SK-N-SH (cell line): Measurements from ENCODE around the gene PRKCG. TPM values are rescaled to one million over a fixed set of nuclear protein-coding genes. Genes with fewer than 3 reads are reported as not detected.
"Not testable (repeated sequence)": the region's sequence is repeated elsewhere in the genome, so short reads cannot be mapped to it uniquely, and the experiment has no call there.

ENCODE experiments used
- CTCF ChIA-PET: fragments of 300-600, 350-600 bp; formaldehyde crosslinking; extraction: SDS; loops from one replicate; lab custom pipeline; 2021; lab: Yijun Ruan, JAX
- POLR2A ChIA-PET: fragments of 350-600 bp; sonication (Branson Sonifier 250); formaldehyde crosslinking; extraction: SDS; loops from one replicate; lab custom pipeline; 2020; ENCODE audit warnings: antibody characterized with exemption, inconsistent platforms; lab: Yijun Ruan, JAX
- DNase-seq: peaks from one replicate; pipeline ENCODE4 v3.0.0; 2012
- H2AFZ ChIP-seq: fragments of 200-600 bp; sonication (generic); 2 replicates; pipeline ENCODE4 v1.8.1; 2016; ENCODE audit warnings: antibody characterized with exemption, mild to moderate bottlenecking, low read depth
- H3F3A ChIP-seq: fragments of 200-600 bp; sonication (generic); replicated peaks from 2 replicates; pipeline ENCODE3; 2016; ENCODE audit warnings: antibody characterized with exemption, mild to moderate bottlenecking; ENCODE audit not compliant: insufficient read depth
- H3K27ac ChIP-seq, 2 experiments: fragments of 200-500 bp in 1 of 2; fragments of 200-600 bp in 1 of 2; sonication (Bioruptor generic) in 1 of 2; sonication (generic), shearing (Covaris generic) in 1 of 2; 2 replicates each; pipeline versions ENCODE4 v1.5.1 to v1.6.1; 2014 to 2016; ENCODE audit warnings: low read depth in 2 of 2, inconsistent platforms in 1 of 2, low read length in 1 of 2, mild to moderate bottlenecking in 1 of 2, mixed read lengths in 1 of 2
- H3K27me3 ChIP-seq: fragments of 200-600 bp; sonication (generic), shearing (Covaris generic); 2 replicates; pipeline ENCODE4 v1.6.1; 2016; ENCODE audit warnings: mixed run types; ENCODE audit not compliant: insufficient read depth
- H3K36me3 ChIP-seq, 2 experiments: fragments of 200-500 bp in 1 of 2; fragments of 200-600 bp in 1 of 2; sonication (Bioruptor generic) in 1 of 2; sonication (generic) in 1 of 2; replicated peaks in 1 of 2; 2 replicates each; pipeline versions ENCODE3 to v1.5.1; 2014 to 2016; ENCODE audit warnings: low read length in 1 of 2, mild to moderate bottlenecking in 1 of 2; ENCODE audit not compliant: insufficient read depth in 2 of 2, control insufficient read depth in 1 of 2
- H3K4me1 ChIP-seq, 2 experiments: fragments of 200-500 bp in 1 of 2; fragments of 200-600 bp in 1 of 2; sonication (Bioruptor generic) in 1 of 2; sonication (generic), shearing (Covaris generic) in 1 of 2; 2 replicates each; pipeline versions ENCODE4 v1.5.1 to v1.6.1; 2014 to 2016; ENCODE audit warnings: low read depth in 1 of 2, low read length in 1 of 2, mixed run types in 1 of 2; ENCODE audit not compliant: insufficient read depth in 2 of 2, control insufficient read depth in 1 of 2
- H3K4me2 ChIP-seq: fragments of 200-600 bp; sonication (generic), shearing (Covaris generic); 2 replicates; pipeline ENCODE4 v1.6.1; 2017; ENCODE audit warnings: mixed run types
- H3K4me3 ChIP-seq, 2 experiments: fragments of 200-500 bp in 1 of 2; fragments of 200-600 bp in 1 of 2; sonication (Bioruptor generic) in 1 of 2; sonication (generic), shearing (Covaris generic) in 1 of 2; 2 replicates each; pipeline versions ENCODE4 v1.5.1 to v1.8.1; 2014 to 2016; ENCODE audit warnings: low read depth in 2 of 2, inconsistent platforms in 1 of 2, low read length in 1 of 2, mild to moderate bottlenecking in 1 of 2, mixed read lengths in 1 of 2, moderate library complexity in 1 of 2
- H3K79me2 ChIP-seq: fragments of 200-600 bp; sonication (generic); 2 replicates; pipeline ENCODE4 v1.8.1; 2017; ENCODE audit warnings: mild to moderate bottlenecking; ENCODE audit not compliant: insufficient read depth
- H3K9ac ChIP-seq: fragments of 200-600 bp; sonication (generic); 2 replicates; pipeline ENCODE4 v1.6.1; 2017; ENCODE audit warnings: mixed run types
- H3K9me2 ChIP-seq: fragments of 200-600 bp; sonication (generic); 2 replicates; pipeline ENCODE4 v1.6.1; 2017; ENCODE audit warnings: mixed run types
- H3K9me3 ChIP-seq: fragments of 200-600 bp; sonication (generic); 2 replicates; pipeline ENCODE4 v1.6.1; 2017; ENCODE audit warnings: mixed run types, mild to moderate bottlenecking, moderate library complexity
- H4K20me1 ChIP-seq: fragments of 200-600 bp; sonication (generic); 2 replicates; pipeline ENCODE4 v1.6.1; 2017; ENCODE audit warnings: mild to moderate bottlenecking, mixed run types; ENCODE audit not compliant: insufficient read depth
- CTCF ChIP-seq: fragments of 200-600 bp; sonication (generic); IDR thresholded peaks from 2 replicates; pipeline ENCODE4 v1.6.1; 2017; ENCODE audit warnings: antibody characterized with exemption, mild to moderate bottlenecking, moderate library complexity
- ELF1 ChIP-seq: IDR thresholded peaks from 2 replicates; pipeline ENCODE4 v1.4.0; 2012
- EP300 ChIP-seq, 2 experiments: IDR thresholded peaks; 2 replicates each; pipeline versions ENCODE4 v1.4.0 to v1.6.1; 2012; ENCODE audit warnings: borderline replicate concordance in 1 of 2, low read depth in 1 of 2, low read length in 1 of 2
- EZH2phosphoT487 ChIP-seq: fragments of 200-600 bp; sonication (generic); IDR thresholded peaks from 2 replicates; pipeline ENCODE4 v1.6.1; 2017; ENCODE audit warnings: low read depth, mixed run types, mild to moderate bottlenecking, antibody characterized with exemption, moderate library complexity, borderline replicate concordance
- GABPA ChIP-seq: IDR thresholded peaks from 2 replicates; pipeline ENCODE4 v1.4.0; 2012; ENCODE audit warnings: low read depth, mild to moderate bottlenecking
- GATA2 ChIP-seq: sonication (generic); formaldehyde crosslinking; IDR thresholded peaks from 2 replicates; pipeline ENCODE4 v1.5.0; 2020; ENCODE audit warnings: mild to moderate bottlenecking, missing genetic modification reagents
- JUND ChIP-seq: IDR thresholded peaks from 2 replicates; pipeline ENCODE4 v1.4.0; 2012
- MEF2A ChIP-seq: IDR thresholded peaks from 2 replicates; pipeline ENCODE4 v1.4.0; 2012; ENCODE audit warnings: low read depth, borderline replicate concordance
- MXI1 ChIP-seq: IDR thresholded peaks from 2 replicates; pipeline ENCODE4 v1.6.1; 2012; ENCODE audit warnings: mild to moderate bottlenecking, low read depth, low read length, improper control_type of control experiment
- PBX3 ChIP-seq: IDR thresholded peaks from 2 replicates; pipeline ENCODE4; 2012
- RAD21 ChIP-seq: IDR thresholded peaks from 2 replicates; pipeline ENCODE4 v1.6.1; 2012; ENCODE audit warnings: mild to moderate bottlenecking, low read length
- RFX5 ChIP-seq: IDR thresholded peaks from 2 replicates; pipeline ENCODE4 v1.6.1; 2012; ENCODE audit warnings: mild to moderate bottlenecking, improper control_type of control experiment, low read length
- SIN3A ChIP-seq: IDR thresholded peaks from 2 replicates; pipeline ENCODE4 v1.6.1; 2012; ENCODE audit warnings: low read depth, mild to moderate bottlenecking, low read length, moderate library complexity, borderline replicate concordance
- SMC3 ChIP-seq: IDR thresholded peaks from 2 replicates; pipeline ENCODE4 v1.6.1; 2012; ENCODE audit warnings: low read depth, low read length, improper control_type of control experiment
- TAF1 ChIP-seq: IDR thresholded peaks from 2 replicates; pipeline ENCODE4 v1.6.1; 2012; ENCODE audit warnings: low read depth, mild to moderate bottlenecking, low read length, moderate library complexity, borderline replicate concordance
- TCF12 ChIP-seq: IDR thresholded peaks from 2 replicates; pipeline ENCODE4 v1.4.0; 2012
- TEAD4 ChIP-seq: IDR thresholded peaks from 2 replicates; pipeline ENCODE4 v1.4.0; 2012; ENCODE audit warnings: mild to moderate bottlenecking, borderline replicate concordance; ENCODE audit not compliant: insufficient read depth
- WGBS: methylation state at CpG from one replicate; pipeline ENCODE4 v1.1.6; 2017; ENCODE audit warnings: low lambda C conversion rate; 5-methylcytosine and 5-hydroxymethylcytosine counted together
- polyA plus RNA-seq, 3 experiments: library from polyadenylated mRNA; depleted of rRNA; stranded (reverse); fragments of >200 nt; gene quantifications; 2 replicates each; pipeline ENCODE4 v1.2.3, GENCODE V29; 2012

Gene PRKCG
- polyA plus RNA-seq, 1 of the 3 experiments (the other 2 are of a cell fraction) = 0.08 TPM

GRCh38 chr19:53947624-53948023, 65.6 kb downstream of the PRKCG start:
- TF ChIP-seq JUND (no peak), SMC3 (0 out of 2 replicates have a peak, but pooled peaks have one; percentile 4), RAD21 (peak; percentile 59), CTCF (peak; percentile 32; the same call in 1 of the 2 replicates)
- ChIA-PET CTCF (interaction anchor here (0.5 to 2.4 kb wide), 14 partner anchors 8 to 155 kb away, joined by 3 to 12 read pairs (median 4); no protein-coding TSS in a partner anchor), POLR2A (no interaction called here)
- DNase-seq = peak; percentile 65
- Histone ChIP-seq H3K27me3 (no peaks in the 10 kb centered on the region), H3F3A (peaks cover 17% of the 10 kb centered on the region), H3K4me1 (no peaks in the 10 kb centered on the region; a peak in 2 of 4 replicates), H4K20me1 (no peaks in the 10 kb centered on the region), H3K9me2 (no peaks in the 10 kb centered on the region), H3K9me3 (no peaks in the 10 kb centered on the region), H2AFZ (no peak overlapping the region), H3K27ac (no peak overlapping the region), H3K4me2 (no peak overlapping the region), H3K4me3 (no peak overlapping the region), H3K79me2 (no peaks in the 10 kb centered on the region), H3K36me3 (no peaks in the 10 kb centered on the region), H3K9ac (no peak overlapping the region)
- WGBS = 78% methylated on average over 5 of the region's 5 CpGs

GRCh38 chr19:53948611-53949010, 66.6 kb downstream of the PRKCG start:
- H4K20me1 ChIP-seq, H3K79me2 ChIP-seq, H3K4me3 ChIP-seq, POLR2A ChIA-PET, H3K9me2 ChIP-seq, H3K9ac ChIP-seq, H3K9me3 ChIP-seq, H3K27me3 ChIP-seq, H3K4me1 ChIP-seq, H3K4me2 ChIP-seq, H2AFZ ChIP-seq, DNase-seq, H3K36me3 ChIP-seq, H3K27ac ChIP-seq: not testable (repeated sequence)
- WGBS = 84% methylated on average over 5 of the region's 5 CpGs
- peaks cover 17% of the 10 kb centered on the region for H3F3A ChIP-seq
- CTCF ChIA-PET = interaction anchor here (0.9 to 2.4 kb wide), 8 partner anchors 9 to 156 kb away, joined by 3 to 12 read pairs (median 4); no protein-coding TSS in a partner anchor

- H3K27me3 ChIP-seq = no peaks in the 10 kb centered on the region
- no peak overlapping the region for H3K4me2 ChIP-seq
- no peak overlapping the region for H3K27ac ChIP-seq
- no peaks in the 10 kb centered on the region for H3K36me3 ChIP-seq
- TF ChIP-seq JUND (no peak), EZH2phosphoT487 (no peak), TEAD4 (no peak), RFX5 (no peak), CTCF (no peak), PBX3 (no peak), TCF12 (no peak), TAF1 (no peak), MXI1 (no peak), GATA2 (CRISPR knock-in tag) (no peak), ELF1 (no peak), EP300 (IDR thresholded peaks at IDR 0.05; ENCODE audit: borderline replicate concordance in 1 of 2, low read depth in 1 of 2, low read length in 1 of 2) (no peak), SIN3A (no peak), MEF2A (no peak), RAD21 (no peak), GABPA (no peak)
- no peaks in the 10 kb centered on the region for H4K20me1 ChIP-seq
- H3K4me3 ChIP-seq = no peak overlapping the region
- peaks cover 12% of the 10 kb centered on the region for H3F3A ChIP-seq
- CTCF ChIA-PET = interaction anchor here (0.6 to 1.5 kb wide), 4 partner anchors 44 to 336 kb away, joined by 3 to 4 read pairs (median 4); no protein-coding TSS in a partner anchor
- H3K79me2 ChIP-seq = no peaks in the 10 kb centered on the region
- no peak for DNase-seq
- WGBS = 85% methylated on average over 11 of the region's 11 CpGs
- H2AFZ ChIP-seq = no peak overlapping the region
- no peak overlapping the region for H3K9ac ChIP-seq
- H3K9me3 ChIP-seq = no peaks in the 10 kb centered on the region
- POLR2A ChIA-PET = no interaction called here
- H3K4me1 ChIP-seq = no peaks in the 10 kb centered on the region
- no peaks in the 10 kb centered on the region for H3K9me2 ChIP-seq
Measured at GRCh38 chr19:53951436-53951835, 69.4 kb downstream of the PRKCG start.
